OCI-LY3 (cell line): ENCODE data around the gene RPS21.
A peak's percentile ranks its signal among the peaks of the same experiment; 100 is the strongest.

Experiments
- H2AFZ ChIP-seq: fragments of 200-600, 300-600 bp; shearing (Covaris generic); 2 replicates; pipeline ENCODE4 v1.6.0; 2014; ENCODE audit warnings: antibody characterized with exemption, low read depth, low read length
- H3K27ac ChIP-seq: fragments of 200-600, 300-600 bp; sonication (generic); 2 replicates; pipeline ENCODE4 v1.5.1; 2014; ENCODE audit warnings: mild to moderate bottlenecking, low read length, moderate library complexity, mixed read lengths
- H3K27me3 ChIP-seq: fragments of 200-600, 300-600 bp; sonication (generic); 2 replicates; pipeline ENCODE4 v1.6.1; 2014; ENCODE audit warnings: low read depth, low read length, mixed read lengths
- H3K36me3 ChIP-seq: fragments of 200-600, 300-600 bp; sonication (generic); replicated peaks from 2 replicates; pipeline ENCODE3; 2014; ENCODE audit warnings: low read depth, low read length, mixed read lengths
- H3K4me1 ChIP-seq: fragments of 300-600, 200-600 bp; sonication (generic); 2 replicates; pipeline ENCODE4 v1.6.1; 2014; ENCODE audit warnings: low read length, mixed read lengths
- H3K4me2 ChIP-seq: fragments of 200-600, 300-600 bp; sonication (generic); 2 replicates; pipeline ENCODE4 v1.6.1; 2014; ENCODE audit warnings: low read length, mixed read lengths
- H3K4me3 ChIP-seq: fragments of 300-600, 200-600 bp; sonication (generic); 2 replicates; pipeline ENCODE4 v1.5.1; 2014; ENCODE audit warnings: antibody characterized with exemption, mild to moderate bottlenecking, low read length, moderate library complexity
- H3K79me2 ChIP-seq: fragments of 300-600, 200-600 bp; shearing (Covaris generic); 2 replicates; pipeline ENCODE4 v1.6.1; 2014; ENCODE audit warnings: mild to moderate bottlenecking, low read length, mixed read lengths
- H3K9ac ChIP-seq: fragments of 300-600, 200-600 bp; shearing (Covaris generic); 2 replicates; pipeline ENCODE4 v1.6.0; 2014; ENCODE audit warnings: mild to moderate bottlenecking, low read length, moderate library complexity
- H3K9me3 ChIP-seq: fragments of 200-600, 300-600 bp; shearing (Covaris generic); 2 replicates; pipeline ENCODE4 v1.6.1; 2014; ENCODE audit warnings: low read length, mixed read lengths; ENCODE audit not compliant: insufficient read depth
- H4K20me1 ChIP-seq: fragments of 200-600, 300-600 bp; sonication (generic); 2 replicates; pipeline ENCODE4 v1.6.1; 2016; ENCODE audit warnings: low read length, mixed read lengths; ENCODE audit not compliant: insufficient read depth
- EZH2phosphoT487 ChIP-seq: fragments of 200-600 bp; shearing (Covaris generic); IDR thresholded peaks from 2 replicates; pipeline ENCODE4 v1.6.1; 2018; ENCODE audit warnings: antibody characterized with exemption, mixed run types, low read depth
- TF ChIP-seq, protein P1 (sequence below): fragments of 200-600, 300-600 bp; sonication (generic); IDR thresholded peaks from 2 replicates; pipeline ENCODE4 v1.5.1; 2014; ENCODE audit warnings: antibody characterized with exemption, low read length, low read depth

RPS21 gene

GRCh38 chr20:62364911-62365736 lies 21.8 kb upstream of the RPS21 start:
- Histone ChIP-seq H3K9ac (no peak overlapping the region), H3K27ac (no peak overlapping the region), H4K20me1 (0 out of 2 replicates have a peak, but pooled peaks cover 11% of the 10 kb centered on the region), H3K27me3 (peaks cover 23% of the 10 kb centered on the region), H2AFZ (no peak overlapping the region), H3K4me3 (peak overlapping the region; percentile 92; the same call in 1 of the 2 replicates), H3K4me1 (peaks cover 22% of the 10 kb centered on the region), H3K4me2 (peak overlapping the region; percentile 68), H3K79me2 (no peaks in the 10 kb centered on the region), H3K9me3 (no peaks in the 10 kb centered on the region), H3K36me3 (no peaks in the 10 kb centered on the region)
- no peak for TF ChIP-seq EZH2phosphoT487
- TF ChIP-seq, protein P1, sequence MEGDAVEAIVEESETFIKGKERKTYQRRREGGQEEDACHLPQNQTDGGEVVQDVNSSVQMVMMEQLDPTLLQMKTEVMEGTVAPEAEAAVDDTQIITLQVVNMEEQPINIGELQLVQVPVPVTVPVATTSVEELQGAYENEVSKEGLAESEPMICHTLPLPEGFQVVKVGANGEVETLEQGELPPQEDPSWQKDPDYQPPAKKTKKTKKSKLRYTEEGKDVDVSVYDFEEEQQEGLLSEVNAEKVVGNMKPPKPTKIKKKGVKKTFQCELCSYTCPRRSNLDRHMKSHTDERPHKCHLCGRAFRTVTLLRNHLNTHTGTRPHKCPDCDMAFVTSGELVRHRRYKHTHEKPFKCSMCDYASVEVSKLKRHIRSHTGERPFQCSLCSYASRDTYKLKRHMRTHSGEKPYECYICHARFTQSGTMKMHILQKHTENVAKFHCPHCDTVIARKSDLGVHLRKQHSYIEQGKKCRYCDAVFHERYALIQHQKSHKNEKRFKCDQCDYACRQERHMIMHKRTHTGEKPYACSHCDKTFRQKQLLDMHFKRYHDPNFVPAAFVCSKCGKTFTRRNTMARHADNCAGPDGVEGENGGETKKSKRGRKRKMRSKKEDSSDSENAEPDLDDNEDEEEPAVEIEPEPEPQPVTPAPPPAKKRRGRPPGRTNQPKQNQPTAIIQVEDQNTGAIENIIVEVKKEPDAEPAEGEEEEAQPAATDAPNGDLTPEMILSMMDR, result no peak

DNA sequence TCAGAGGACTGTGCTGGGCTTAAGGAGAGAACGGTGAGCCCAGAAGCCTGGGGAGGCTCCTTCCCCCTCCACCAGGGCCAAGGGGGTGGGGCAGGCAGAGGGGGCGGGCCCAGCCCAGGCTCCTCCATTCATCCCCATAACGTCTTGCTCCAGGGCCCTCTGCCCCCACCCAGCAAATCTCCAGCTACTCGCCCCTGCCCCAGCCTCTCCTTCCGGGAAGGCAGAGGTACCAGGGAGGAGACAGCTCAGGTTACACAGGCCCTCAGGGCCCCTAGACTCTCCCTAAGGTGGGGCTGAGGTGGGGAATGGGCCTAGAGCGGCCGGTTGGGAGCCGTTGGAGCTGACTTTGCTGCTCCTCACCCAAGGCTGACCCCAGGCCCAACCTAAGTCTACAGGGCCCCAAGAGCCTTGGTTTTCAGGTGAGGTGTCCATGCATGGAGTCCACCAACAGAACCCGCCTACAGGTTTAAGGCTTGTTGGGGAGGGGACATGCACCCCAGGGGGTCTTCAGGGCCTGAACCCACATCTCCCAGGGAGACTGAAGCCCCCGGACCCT lies 21.0 kb upstream of the RPS21 start:
- TF ChIP-seq, protein P1, result no peak
- TF ChIP-seq EZH2phosphoT487, result no peak
- Histone ChIP-seq H3K4me1 (peaks cover 22% of the 10 kb centered on the region), H4K20me1 (0 out of 2 replicates have a peak, but pooled peaks cover 11% of the 10 kb centered on the region), H2AFZ (no peak overlapping the region), H3K9me3 (no peaks in the 10 kb centered on the region), H3K9ac (peak overlapping the region; percentile 85; the same call in 1 of the 2 replicates), H3K4me2 (peak overlapping the region; percentile 68), H3K27ac (no peak overlapping the region), H3K36me3 (no peaks in the 10 kb centered on the region), H3K4me3 (peak overlapping the region; percentile 92), H3K79me2 (no peaks in the 10 kb centered on the region), H3K27me3 (peaks cover 25% of the 10 kb centered on the region)

- peak overlapping the region; percentile 92 for H3K4me3 ChIP-seq
- 0 out of 2 replicates have a peak, but pooled peaks cover 11% of the 10 kb centered on the region for H4K20me1 ChIP-seq
- peaks cover 25% of the 10 kb centered on the region for H3K27me3 ChIP-seq
- TF ChIP-seq, protein P1, result no peak
- no peak for TF ChIP-seq EZH2phosphoT487
- no peak overlapping the region for H3K27ac ChIP-seq
- no peaks in the 10 kb centered on the region for H3K36me3 ChIP-seq
- H3K4me2 ChIP-seq, result peak overlapping the region; percentile 68
- no peaks in the 10 kb centered on the region for H3K79me2 ChIP-seq
- H2AFZ ChIP-seq, result no peak overlapping the region
- no peaks in the 10 kb centered on the region for H3K9me3 ChIP-seq
- peaks cover 22% of the 10 kb centered on the region for H3K4me1 ChIP-seq
- H3K9ac ChIP-seq, result peak overlapping the region; percentile 85
These were observed 20.4 kb upstream of the RPS21 start for GRCh38 chr20:62366370-62367135.

DNA sequence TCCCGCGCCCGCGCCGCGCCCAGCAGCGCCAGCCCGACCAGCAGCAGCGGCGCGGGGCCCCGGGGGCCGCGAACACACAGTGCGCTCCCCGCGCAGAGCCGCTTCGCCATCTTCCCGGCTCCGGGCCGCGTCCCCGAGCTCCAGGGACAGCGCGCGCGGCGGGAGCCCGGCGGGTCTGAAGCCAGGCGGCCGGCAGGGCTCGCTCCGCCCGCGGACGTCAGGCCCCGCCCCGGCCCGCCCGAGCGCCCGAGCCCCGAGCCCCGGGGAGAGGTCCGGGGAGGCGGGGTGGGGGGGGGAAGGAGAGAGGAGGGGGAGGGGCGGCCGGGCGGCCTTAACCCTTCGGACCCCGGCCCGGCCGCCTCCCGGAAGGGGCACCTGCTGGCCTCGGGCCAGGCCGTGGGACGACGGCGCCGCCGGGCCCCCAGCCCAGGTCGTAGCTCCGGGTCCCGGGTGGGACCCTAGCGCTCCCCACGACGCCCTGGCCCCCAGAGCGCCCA lies 19.7 kb upstream of the RPS21 start, which contains the start of gene LAMA5:
TSS of gene LAMA5 (minus strand) at position 177 of the 497 bp plus-strand sequence. CDS start at position 110, 67 bp downstream.
- Histone ChIP-seq H2AFZ (peak within 1 kb of the TSS; percentile 68), H3K4me1 (peaks cover 22% of the 10 kb centered on the region), H3K4me3 (peak within 1 kb of the TSS; percentile 92)

More for the DNA sequence above, 19.7 kb upstream of the RPS21 start, which contains the start of gene LAMA5:
- Histone ChIP-seq H4K20me1 (0 out of 2 replicates have a peak, but pooled peaks cover 11% of the 10 kb centered on the region), H3K27me3 (peaks cover 25% of the 10 kb centered on the region), H3K4me2 (peak within 1 kb of the TSS; percentile 83), H3K9me3 (no peaks in the 10 kb centered on the region), H3K79me2 (no peaks in the 10 kb centered on the region), H3K36me3 (no peaks in the 10 kb centered on the region), H3K27ac (no peak within 1 kb of the TSS), H3K9ac (peak within 1 kb of the TSS; percentile 85)
- no peak for TF ChIP-seq EZH2phosphoT487
- TF ChIP-seq, protein P1, result no peak
